GM21619 (cell line): ENCODE data around the gene RNLS.
"Not testable (repeated sequence)": the region's sequence is repeated elsewhere in the genome, so short reads cannot be mapped to it uniquely, and the experiment has no call there.

Source experiments
- ATAC-seq: cut with Tn5 transposase; IDR thresholded peaks from one replicate; pipeline ENCODE4 v1.9.1; 2021; ENCODE audit not compliant: unreplicated experiment

RNLS gene

GRCh38 chr10:88392222-88392621 lies 190.9 kb downstream of the RNLS start:
- peak; percentile 83 for ATAC-seq

- no peak for ATAC-seq
Observed at GRCh38 chr10:88390041-88390440, 193.1 kb downstream of the RNLS start.

GRCh38 chr10:88389456-88389855 lies 193.7 kb downstream of the RNLS start:
- ATAC-seq: no peak

- no peak for ATAC-seq
Observed at GRCh38 chr10:88388324-88388723, 194.8 kb downstream of the RNLS start.

- ATAC-seq: peak; percentile 27
Observed at GRCh38 chr10:88386821-88387773, 196.0 kb downstream of the RNLS start.

- ATAC-seq: peak; percentile 43
Observed at GRCh38 chr10:88386204-88386788, 196.8 kb downstream of the RNLS start.

GRCh38 chr10:88385601-88386203 lies 197.4 kb downstream of the RNLS start:
- peak; percentile 70 for ATAC-seq

- ATAC-seq: no peak
Observed at GRCh38 chr10:88383276-88383675, 199.8 kb downstream of the RNLS start.

- no peak for ATAC-seq
Observed at GRCh38 chr10:88382699-88383098, 200.4 kb downstream of the RNLS start.

GRCh38 chr10:88379575-88379974 lies 203.5 kb downstream of the RNLS start:
- no peak for ATAC-seq

GRCh38 chr10:88377510-88377909 lies 205.6 kb downstream of the RNLS start:
- ATAC-seq: no peak

- ATAC-seq: no peak
Observed at GRCh38 chr10:88374392-88375175, 208.5 kb downstream of the RNLS start.

GRCh38 chr10:88372881-88373592 lies 210.1 kb downstream of the RNLS start:
- ATAC-seq: no peak

GRCh38 chr10:88372051-88372715 lies 210.9 kb downstream of the RNLS start:
- ATAC-seq: no peak

- ATAC-seq: no peak
Observed at GRCh38 chr10:88370713-88371112, 212.4 kb downstream of the RNLS start.

- ATAC-seq: no peak
Observed at GRCh38 chr10:88366772-88367171, 216.3 kb downstream of the RNLS start.

- ATAC-seq: no peak
Observed at GRCh38 chr10:88361995-88362807, 220.9 kb downstream of the RNLS start.

GRCh38 chr10:88361494-88361893 lies 221.6 kb downstream of the RNLS start:
- ATAC-seq: no peak

- ATAC-seq: not testable (repeated sequence)
Observed at GRCh38 chr10:88355750-88356149, 227.4 kb downstream of the RNLS start.
